Coronary artery (tissue), 2 donors: ENCODE measurements around the gene THSD7B.

ENCODE experiments used
- DNase-seq: peaks from one replicate; pipeline ENCODE4 v3.0.0-alpha.2; 2017; ENCODE audit warnings: low spot score
- H3K27ac ChIP-seq, 2 donors: fragments of 200-600 bp; sonication (generic); one replicate each; pipeline ENCODE4 v1.5.1; 2016 to 2019
- H3K4me3 ChIP-seq: fragments of 200-600 bp; sonication (generic); 2 replicates; pipeline ENCODE4 v1.5.1; 2016; ENCODE audit warnings: mild to moderate bottlenecking, moderate library complexity
- TF ChIP-seq, protein P1 (sequence below): fragments of 200-600 bp; sonication (generic); IDR thresholded peaks from one replicate; pipeline ENCODE4 v1.5.1; 2019; ENCODE audit warnings: antibody characterized with exemption

Gene THSD7B

DNA sequence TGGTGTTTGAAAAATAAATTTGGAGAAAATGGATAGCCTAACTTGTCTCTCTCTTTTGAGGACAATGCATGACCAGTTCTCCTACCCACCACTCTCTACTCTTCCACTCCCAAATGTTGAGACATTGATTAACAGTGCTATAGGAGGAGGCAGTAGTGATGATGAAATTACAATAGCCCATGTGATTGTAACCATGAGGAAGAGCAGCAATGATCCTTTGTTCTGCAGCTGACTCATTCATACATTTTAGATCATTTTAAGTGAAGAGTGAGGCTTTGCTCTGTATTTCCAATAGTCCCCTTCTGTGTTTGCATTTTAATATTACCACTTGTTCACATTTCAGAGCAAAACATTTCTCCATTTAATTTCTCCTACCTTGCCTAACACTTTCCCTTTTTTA is 592.3 kb downstream of the THSD7B start:
- no peak for DNase-seq
- TF ChIP-seq, protein P1, sequence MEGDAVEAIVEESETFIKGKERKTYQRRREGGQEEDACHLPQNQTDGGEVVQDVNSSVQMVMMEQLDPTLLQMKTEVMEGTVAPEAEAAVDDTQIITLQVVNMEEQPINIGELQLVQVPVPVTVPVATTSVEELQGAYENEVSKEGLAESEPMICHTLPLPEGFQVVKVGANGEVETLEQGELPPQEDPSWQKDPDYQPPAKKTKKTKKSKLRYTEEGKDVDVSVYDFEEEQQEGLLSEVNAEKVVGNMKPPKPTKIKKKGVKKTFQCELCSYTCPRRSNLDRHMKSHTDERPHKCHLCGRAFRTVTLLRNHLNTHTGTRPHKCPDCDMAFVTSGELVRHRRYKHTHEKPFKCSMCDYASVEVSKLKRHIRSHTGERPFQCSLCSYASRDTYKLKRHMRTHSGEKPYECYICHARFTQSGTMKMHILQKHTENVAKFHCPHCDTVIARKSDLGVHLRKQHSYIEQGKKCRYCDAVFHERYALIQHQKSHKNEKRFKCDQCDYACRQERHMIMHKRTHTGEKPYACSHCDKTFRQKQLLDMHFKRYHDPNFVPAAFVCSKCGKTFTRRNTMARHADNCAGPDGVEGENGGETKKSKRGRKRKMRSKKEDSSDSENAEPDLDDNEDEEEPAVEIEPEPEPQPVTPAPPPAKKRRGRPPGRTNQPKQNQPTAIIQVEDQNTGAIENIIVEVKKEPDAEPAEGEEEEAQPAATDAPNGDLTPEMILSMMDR: no peak
- no peak overlapping the region for H3K27ac ChIP-seq
- no peak overlapping the region for H3K4me3 ChIP-seq

DNA sequence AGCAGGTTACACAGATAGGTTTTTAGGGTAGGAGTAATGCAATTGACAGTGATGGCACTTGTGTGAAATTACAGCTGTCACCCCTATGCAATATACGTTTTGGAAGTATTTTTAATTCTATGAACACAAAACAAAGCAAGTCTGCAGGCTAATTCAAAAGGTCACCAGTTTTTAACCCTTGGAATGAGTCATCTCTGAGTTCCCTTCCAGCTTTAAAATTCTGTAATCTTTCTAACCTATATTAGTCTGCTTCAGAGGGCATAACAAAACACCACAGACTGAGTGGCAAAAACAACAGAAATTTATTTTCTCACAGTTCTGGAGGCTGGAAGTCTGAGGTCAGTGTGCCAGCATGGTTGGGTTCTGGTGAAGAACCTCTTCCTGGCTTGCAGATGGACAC is 602.0 kb downstream of the THSD7B start:
- Histone ChIP-seq H3K27ac (no peak overlapping the region), H3K4me3 (no peak overlapping the region)
- DNase-seq: no peak
- TF ChIP-seq, protein P1: no peak

DNA sequence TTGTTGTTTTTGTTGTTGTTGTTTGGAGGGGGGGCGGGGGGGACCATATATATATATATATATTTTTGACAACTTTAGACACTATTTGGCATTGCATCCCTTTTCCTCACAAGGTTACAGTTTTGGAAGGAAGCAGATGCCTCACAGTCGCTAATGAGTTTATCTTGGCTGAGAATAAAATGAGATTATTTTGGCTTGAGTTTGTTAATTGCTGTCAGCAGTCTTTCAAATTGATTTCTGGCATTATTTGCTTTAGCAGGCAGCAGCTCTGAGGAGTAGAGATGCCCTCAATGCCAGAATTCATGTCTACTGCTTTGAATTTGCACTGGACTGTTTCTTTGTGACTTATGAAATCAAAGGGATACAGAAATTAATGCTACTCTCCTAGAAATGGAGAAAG is 603.8 kb downstream of the THSD7B start:
- Histone ChIP-seq H3K4me3 (no peak overlapping the region), H3K27ac (no peak overlapping the region)
- TF ChIP-seq, protein P1: no peak
- no peak for DNase-seq

DNA sequence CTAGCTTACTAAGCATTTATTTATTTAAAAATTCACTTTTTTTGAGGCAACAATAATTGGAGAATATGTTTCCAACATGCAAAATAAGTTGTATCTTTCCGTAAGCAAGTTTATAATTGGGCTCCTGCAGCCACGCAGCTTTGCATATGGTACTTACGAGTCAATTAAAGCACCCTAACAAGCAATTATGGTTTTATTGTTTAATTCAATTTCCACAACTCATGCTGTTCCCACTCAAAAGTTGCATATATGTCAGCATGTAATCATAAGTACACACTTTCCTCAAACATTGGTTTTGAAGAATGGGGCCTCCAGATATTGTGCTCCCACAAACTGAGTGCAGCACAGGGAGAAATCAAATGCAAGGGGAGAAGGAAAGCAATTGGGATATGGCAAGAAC is 613.8 kb downstream of the THSD7B start:
- TF ChIP-seq, protein P1: no peak
- H3K4me3 ChIP-seq: no peak overlapping the region
- no peak for DNase-seq
- H3K27ac ChIP-seq: no peak overlapping the region

DNA sequence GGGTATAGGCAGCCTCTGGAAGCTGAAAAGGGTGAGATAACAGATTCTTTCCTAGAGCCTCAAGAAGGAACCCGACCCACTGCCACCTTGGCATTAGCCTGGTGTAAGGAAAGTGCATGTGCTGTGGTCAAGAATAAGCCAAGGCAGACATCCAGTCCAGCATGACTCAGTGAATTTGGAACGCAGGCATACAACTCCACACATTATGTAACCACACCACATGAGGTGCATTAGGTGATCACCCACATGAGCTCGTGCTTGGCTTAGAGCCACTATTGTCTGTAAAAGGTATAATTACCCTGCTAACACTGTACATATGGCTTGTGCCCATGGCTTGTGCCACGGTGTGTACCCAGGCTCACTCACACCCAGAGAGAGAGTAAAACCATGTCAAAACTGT is 615.3 kb downstream of the THSD7B start:
- Histone ChIP-seq H3K27ac (no peak overlapping the region), H3K4me3 (no peak overlapping the region)
- no peak for DNase-seq
- TF ChIP-seq, protein P1: no peak

DNA sequence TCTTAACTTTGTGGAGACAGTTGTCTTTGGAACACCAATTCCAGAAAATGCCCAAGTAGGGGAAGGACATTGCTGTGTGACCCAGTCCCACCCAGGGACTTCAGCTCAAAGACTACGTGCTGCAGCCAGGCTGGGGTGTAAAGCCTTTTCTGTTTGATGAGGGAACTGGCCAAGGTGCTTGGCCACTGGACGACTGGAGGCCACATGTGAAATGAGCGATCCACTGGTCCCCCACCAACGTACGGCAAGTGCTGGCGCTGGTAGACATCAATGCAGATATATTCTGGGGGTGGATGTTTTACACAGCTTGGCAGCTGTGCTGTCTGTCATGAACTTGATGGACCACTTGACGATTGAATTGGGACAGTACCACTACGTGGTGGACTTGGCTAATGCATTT is 616.4 kb downstream of the THSD7B start:
- Histone ChIP-seq H3K4me3 (no peak overlapping the region), H3K27ac (no peak overlapping the region)
- no peak for DNase-seq
- TF ChIP-seq, protein P1: no peak

DNA sequence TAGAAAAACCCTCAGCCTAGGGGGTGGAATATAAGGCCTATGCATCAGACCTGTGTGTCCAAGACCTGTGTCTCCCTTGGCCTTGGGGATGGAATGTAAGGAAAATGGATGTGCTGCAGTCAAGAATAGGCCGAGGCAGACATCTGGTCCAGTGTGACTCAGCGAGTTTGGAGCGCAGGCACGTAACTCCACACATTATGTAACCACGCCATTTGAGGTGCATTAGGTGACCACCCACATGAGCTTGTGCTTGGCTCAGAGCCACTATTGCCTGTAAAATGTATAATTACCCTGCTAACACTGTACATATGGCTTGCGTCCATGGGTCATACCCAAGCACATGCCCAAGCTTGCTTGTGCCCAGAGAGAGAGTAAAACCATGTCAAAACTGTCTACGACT is 618.0 kb downstream of the THSD7B start:
- no peak for DNase-seq
- H3K4me3 ChIP-seq: no peak overlapping the region
- TF ChIP-seq, protein P1: no peak
- H3K27ac ChIP-seq: no peak overlapping the region
